HG03378 (cell line): Measurements from ENCODE around the gene OR13C2.
"Not testable (repeated sequence)": the region's sequence is repeated elsewhere in the genome, so short reads cannot be mapped to it uniquely, and the experiment has no call there.

Experiments used
- ATAC-seq: cut with Tn5 transposase; IDR thresholded peaks from one replicate; pipeline ENCODE4 v1.9.1; 2021; ENCODE audit warnings: mild to moderate bottlenecking, moderate library complexity; ENCODE audit not compliant: unreplicated experiment

OR13C2 gene, protein sequence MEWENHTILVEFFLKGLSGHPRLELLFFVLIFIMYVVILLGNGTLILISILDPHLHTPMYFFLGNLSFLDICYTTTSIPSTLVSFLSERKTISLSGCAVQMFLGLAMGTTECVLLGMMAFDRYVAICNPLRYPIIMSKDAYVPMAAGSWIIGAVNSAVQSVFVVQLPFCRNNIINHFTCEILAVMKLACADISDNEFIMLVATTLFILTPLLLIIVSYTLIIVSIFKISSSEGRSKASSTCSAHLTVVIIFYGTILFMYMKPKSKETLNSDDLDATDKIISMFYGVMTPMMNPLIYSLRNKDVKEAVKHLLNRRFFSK

DNA sequence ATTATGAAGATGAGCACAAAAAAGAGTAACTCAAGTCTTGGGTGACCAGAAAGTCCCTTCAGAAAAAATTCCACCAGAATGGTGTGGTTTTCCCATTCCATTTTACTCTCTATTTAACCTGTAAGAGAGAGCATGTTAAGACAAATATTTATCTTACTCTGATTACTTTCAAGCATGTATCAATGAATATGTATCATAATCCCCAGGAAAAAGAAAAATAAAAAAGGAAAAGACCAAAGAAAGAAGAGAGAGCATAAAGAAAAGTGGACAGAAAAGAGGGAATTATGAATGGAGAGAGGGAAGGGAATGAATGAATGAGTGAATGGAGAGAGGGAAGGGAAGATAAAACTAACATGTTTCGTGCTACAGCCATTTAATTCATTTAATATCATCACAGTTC lies at the start of gene OR13C2:
Gene OR13C2, minus strand, starts transcription at position 101 of the 400 bp plus-strand sequence. Its CDS starts 0 bp downstream, at position 101.
- ATAC-seq: not testable (repeated sequence)

DNA sequence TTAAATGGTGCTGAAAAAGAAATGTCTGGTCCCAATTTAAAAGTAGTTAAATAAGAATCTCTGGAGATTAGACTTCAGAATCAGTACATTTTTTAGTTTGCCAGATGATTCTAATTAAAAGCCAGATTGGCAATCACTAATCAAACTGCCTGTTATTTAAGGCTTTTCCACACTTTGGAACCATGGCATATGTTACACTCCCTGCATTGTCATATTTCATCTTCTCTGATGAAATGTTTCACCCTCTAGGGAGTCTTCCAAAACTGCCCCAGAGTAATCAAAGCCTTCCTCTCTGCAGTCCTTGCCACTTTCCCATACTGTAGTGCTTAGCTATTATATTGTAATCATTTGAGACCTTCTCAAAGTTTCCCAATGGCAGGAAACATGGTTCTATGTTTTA lies 30.0 kb upstream of the OR13C2 start:
- no peak for ATAC-seq

DNA sequence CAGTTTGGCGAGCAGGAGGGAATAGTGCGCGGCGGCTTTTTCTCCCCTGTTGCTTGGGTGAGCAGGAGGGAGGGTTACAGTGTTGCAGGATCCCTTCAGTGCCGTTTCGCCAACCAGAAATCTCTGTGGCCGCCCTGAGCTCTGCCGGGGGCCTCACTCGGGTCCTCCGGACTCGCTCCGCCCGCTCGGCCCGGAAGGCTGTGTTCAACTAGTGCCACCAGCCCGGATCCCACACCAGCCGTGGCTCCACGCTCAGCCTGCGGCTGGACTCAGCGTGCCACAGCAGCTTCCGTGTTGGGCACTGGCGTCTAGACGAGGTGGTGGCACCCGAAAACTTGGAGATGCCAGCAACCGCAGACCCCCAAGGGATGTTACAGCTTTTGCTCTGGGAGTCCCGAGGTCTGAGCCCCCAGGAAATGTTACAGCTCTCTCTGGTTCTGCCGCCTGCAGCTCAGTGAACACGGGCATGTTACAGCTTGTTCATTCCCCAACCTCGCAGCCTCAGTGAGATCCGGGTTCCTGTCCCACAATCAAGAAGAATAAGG lies 28.6 kb upstream of the OR13C2 start:
- ATAC-seq: no peak

DNA sequence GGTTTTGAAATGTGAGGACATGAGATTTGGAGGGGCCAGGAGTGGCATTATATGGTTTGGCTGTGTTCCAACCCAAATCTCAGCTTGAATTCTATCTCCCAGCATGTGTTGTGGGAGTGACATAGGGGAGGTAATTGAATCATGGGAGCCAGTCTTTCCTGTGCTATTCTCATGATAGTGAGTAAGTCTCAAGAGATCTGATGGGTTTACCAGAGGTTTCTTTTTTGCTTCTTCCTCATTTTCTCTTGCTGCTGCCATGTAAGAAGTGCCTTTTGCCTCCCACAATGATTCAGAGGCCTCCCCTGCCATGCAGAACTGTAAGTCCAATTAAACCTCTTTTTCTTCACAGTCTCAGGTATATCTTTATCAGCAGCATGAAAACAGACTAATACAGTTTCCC lies 20.5 kb upstream of the OR13C2 start:
- ATAC-seq: not testable (repeated sequence)

DNA sequence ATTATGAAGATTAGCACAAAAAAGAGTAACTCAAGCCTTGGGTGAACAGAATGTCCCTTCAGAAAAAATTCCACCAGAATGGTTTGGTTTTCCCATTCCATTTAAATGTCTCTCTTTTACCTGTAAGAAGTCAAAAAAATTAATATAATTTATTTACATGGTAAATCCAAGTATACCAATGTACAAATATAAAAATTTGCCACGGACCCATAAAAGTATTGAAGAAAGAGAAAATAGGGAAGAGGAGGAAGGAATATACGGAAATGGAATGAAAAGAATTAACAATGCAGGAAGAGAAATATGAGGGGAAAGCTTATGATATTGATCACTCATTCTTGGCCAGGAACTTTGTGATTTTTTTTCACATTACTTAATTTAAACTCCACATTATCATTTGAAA lies 12.7 kb upstream of the OR13C2 start, which contains the start of gene OR13C9:
Gene OR13C9, minus strand, starts transcription at position 101 of the 400 bp plus-strand sequence. Its CDS starts 0 bp downstream, at position 101.
- ATAC-seq: no peak

DNA sequence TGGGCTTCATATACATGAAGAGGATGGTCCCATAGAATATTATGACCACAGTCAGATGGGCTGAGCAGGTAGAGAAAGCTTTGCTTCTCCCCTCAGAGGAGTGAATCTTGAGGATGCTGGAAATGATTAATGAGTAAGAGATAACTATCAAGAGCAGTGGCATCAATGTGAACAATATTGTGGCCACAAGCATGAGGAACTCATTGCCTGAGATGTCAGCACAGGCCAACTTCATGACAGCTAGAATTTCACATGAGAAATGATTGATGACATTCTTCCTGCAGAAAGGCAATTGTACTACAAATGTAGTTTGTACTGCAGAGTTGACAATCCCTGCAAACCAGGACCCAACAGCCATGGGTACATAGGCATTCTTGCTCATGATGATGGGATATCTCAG lies 12.0 kb upstream of the OR13C2 start:
- no peak for ATAC-seq

DNA sequence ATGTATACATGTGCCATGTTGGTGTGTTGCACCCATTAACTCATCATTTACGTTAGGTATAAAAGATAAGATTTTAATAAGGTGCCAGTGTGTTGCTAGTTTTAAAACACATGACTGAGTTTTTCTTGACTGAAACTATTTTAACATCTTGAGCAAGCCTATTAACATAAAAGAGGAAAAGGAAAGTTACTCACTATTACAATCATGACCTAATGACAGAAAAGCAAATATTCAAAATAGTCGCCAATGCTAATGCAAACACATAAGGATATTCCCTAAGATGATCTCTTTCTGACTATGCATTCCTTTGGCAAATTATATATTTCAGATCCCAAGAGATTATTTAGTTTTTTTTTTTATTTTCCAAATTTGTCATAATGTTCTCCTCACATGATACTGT lies 5.8 kb upstream of the OR13C2 start:
- ATAC-seq: no peak

DNA sequence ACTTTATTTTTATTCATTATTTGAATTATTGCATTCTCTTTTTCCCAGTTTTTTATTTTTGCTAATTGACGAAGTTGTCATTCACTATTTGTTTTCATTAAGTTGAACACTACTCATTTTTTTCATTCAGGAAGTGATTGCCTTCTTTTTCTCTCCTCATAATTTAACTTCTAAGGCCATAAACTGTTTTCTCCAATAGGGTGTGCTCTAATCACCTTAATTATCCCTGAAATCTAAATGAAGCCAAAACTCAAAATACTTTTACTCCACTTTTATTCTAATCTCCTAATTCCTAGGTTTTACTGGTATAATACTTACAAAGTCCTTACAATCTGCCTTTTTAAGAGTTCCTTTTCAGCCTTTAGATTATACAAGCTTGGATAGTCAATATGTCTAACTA lies 2.9 kb upstream of the OR13C2 start:
- no peak for ATAC-seq

DNA sequence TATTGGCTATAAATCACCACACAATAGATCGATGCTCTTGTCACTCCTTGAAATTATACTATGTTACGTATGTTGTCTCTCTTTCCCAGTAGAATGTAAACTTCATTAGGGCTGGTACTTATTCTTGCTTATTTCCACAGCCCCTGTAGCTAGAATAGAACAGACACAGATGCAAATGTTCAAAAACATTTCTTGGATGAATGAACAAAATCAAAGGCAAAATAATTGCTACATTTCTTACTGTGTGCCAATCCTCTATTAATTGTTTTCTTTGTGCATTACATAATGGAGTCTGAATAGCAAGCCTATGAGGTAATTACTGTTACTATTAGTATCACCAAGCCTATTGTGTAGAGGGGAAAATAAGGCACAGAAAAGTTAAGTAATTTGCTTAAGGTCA lies 725 bp upstream of the OR13C2 start:
- ATAC-seq: no peak

DNA sequence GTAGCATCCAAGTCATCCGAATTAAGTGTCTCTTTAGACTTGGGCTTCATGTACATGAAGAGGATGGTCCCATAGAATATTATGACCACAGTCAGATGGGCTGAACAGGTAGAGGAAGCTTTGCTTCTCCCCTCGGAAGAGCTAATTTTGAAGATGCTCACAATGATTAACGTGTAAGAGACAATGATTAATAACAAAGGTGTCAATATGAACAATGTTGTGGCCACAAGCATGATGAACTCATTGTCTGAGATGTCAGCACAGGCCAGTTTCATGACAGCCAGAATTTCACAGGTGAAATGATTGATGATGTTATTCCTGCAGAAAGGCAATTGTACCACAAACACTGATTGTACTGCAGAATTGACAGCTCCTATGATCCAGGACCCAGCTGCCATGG lies 626 bp downstream of the OR13C2 start:
- ATAC-seq: no peak

DNA sequence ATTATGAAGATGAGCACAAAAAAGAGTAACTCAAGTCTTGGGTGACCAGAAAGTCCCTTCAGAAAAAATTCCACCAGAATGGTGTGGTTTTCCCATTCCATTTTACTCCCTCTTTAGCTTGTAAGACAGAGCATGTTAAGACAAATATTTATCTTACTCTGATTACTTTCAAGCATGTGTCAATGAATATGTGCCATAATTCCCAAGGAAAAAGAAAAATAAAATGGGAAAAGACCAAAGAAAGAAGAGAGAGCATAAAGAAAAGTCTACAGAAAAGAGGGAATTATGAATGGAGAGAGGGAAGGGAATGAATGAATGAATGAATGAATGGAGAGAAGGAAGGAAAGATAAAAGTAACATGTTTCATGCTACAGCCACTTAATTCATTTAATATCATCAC lies 6.1 kb downstream of the OR13C2 start, which contains the start of gene OR13C5:
Gene OR13C5, minus strand, starts transcription at position 101 of the 400 bp plus-strand sequence. Its CDS starts 0 bp downstream, at position 101.
- ATAC-seq: not testable (repeated sequence)

DNA sequence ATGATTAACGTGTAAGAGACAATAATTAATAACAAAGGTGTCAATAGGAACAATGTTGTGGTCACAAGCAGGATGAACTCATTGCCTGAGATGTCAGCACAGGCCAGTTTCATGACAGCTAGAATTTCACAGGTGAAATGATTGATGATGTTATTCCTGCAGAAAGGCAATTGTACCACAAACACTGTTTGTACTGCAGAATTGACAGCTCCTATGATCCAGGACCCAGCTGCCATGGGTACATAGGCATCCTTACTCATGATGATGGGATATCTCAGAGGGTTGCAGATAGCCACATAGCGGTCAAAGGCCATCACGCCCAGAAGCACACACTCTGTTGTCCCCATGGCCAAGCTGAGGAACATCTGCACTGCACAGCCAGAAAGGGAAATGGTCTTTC lies 6.7 kb downstream of the OR13C2 start:
- ATAC-seq: not testable (repeated sequence)

DNA sequence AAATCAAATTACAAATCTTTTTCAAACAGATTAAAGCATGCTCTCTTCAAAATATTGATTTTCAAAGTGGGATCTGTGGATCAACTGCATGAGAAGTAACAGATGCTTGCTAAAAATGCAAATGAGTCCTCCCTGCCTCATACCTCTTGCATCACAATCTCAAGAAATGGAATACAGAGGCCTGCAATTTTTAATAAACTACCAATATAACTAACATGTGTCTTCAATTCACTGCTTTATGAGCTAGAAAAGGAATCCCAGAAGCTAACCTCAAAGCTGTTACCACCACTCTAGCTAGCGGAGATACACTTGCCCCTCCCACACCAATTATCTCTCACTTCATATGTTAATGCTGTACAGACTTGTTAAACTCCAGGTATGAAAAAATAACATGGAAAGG lies 15.8 kb downstream of the OR13C2 start:
- ATAC-seq: no peak

DNA sequence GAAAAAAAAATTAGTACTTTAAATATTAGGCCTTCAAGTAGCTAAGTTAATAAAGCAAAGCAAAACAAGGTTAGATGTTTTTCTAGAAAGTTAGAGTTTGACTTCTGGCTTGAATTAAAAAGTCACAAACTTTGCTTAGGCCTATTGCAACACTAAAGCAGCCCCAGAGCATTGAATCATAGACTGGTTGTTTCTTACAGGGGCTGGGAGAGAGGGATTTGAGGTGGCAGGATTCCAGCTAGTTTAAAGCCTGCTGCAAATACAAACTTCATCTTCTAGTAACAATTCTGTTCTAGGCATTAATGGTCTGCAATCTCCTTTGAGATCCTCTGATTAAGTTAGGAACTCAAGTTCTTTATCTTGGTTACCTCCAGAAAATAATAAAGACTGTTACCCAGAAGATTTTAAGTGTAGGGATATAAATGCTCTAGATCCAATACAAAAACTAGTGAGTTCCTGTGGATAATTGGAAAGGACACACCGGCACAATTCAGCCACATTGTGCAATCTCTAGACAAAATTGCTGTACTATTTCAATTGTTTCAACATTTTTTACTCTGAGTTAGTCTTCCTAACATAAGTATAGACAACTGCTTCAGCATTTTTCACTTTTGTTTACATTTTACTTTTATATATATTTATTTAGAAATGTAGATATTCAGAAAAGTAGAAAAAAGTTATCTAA lies 18.8 kb downstream of the OR13C2 start:
- ATAC-seq: no peak

DNA sequence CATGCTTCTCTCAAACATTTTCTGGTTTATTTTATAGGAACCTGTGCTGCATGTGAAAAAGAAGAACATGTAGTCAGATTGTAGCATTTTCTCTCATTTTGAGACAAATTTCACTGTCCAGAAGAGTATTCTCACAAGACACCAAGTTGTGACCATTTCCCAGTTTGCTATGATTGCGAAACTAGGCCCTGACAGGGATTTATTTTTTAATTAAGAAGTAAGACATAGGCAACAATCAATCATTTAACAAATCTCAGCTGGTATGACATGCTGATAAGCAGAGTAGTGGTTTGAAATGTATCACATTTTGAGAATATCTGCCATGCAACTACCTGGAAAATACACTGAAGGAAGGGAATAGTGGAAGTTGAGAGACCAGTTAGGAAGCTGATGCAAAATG lies 24.9 kb downstream of the OR13C2 start:
- no peak for ATAC-seq

DNA sequence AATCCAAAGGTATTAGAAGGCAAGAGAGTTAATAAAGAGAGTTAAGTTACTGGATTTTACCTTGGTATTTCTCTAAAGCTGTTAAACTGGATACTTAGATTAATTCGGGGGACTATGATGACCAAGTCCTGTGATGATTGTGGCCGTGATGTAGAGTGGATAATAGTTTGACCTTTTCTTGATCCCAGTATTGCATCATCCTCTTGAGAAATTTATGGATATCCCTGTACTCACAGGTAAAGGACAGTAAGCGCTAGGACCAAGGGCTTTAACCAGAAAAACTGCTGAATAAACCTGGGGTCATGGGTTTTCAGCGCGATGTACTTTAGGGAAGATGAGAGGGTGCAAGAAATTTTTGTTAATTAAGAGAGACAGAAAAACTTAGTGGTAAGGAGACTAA lies 28.2 kb downstream of the OR13C2 start:
- ATAC-seq: no peak

DNA sequence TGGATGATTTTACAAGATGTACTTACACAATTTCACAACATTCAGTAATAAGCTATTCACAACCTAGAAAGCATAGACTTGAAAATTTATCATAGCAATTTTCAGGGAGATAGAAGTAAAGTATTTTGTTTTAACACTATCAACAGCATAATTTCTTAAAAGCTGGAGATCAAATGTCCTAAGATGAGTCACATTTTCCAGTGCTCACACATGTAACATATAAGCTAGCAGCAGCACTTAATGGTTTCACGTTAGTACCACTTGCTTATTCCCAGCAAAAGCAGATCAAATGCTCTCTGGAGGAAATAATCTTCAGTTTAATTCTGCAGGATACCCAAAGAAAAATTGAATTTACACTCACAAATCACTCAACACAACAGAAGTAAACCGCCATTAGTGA lies 30.0 kb downstream of the OR13C2 start:
- no peak for ATAC-seq

DNA sequence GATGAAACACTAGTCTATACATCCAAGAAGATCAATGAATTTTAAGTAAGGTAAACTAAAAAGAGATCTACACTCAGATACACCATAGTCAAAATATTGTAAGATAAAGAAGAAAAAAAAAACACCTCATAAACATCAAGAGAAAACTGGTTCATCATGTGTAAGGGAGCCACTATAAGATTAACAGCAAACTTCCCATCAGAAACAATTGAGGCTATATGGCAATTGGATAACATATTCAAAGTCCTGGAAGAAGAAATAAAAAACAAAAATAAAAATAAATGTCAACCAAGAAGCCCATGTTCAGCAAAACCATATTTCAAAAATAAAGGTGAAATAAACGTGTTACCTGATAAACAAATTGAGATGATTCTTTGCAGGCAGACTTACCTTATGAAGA lies 32.8 kb downstream of the OR13C2 start:
- ATAC-seq: no peak

DNA sequence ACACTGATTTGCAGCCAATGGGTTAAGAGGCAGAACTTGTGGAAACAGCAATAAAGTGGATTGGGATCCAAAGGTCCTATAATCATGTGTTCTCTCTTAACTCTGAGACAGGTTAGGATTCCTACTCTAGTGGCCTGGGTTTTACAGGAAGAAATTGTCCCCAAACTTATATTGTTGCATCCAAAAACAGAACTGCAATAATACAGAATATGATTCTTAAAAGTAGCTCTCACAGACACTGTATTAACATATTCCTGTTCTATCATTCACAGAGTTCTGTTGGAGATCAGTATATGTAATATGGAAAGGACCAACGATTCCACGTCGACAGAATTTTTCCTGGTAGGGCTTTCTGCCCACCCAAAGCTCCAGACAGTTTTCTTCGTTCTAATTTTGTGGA lies 36.6 kb downstream of the OR13C2 start, which contains the start of gene OR13C8:
Gene OR13C8, plus strand, starts transcription at position 301 of the 400 bp plus-strand sequence. Its CDS starts 0 bp downstream, at position 301.
- no peak for ATAC-seq

DNA sequence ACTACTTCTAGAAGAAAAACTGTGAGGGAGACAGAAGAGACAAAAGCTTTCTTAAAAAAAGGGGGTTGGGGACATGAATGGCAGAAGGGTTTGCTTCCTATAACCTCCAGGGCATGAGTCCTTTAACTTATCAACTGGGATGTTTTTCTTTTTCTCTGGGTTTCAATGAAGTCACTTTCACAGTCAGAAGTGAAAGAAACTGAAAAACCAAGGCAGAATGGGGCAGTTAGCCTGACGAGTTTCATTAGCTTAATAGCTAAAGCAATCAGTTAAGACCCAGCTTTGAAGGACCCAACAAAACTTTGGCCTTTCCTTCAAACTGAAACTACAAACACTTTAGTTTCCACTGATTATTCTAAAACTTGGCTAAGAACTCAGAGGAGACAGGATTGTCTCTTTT lies 41.1 kb downstream of the OR13C2 start:
- no peak for ATAC-seq

DNA sequence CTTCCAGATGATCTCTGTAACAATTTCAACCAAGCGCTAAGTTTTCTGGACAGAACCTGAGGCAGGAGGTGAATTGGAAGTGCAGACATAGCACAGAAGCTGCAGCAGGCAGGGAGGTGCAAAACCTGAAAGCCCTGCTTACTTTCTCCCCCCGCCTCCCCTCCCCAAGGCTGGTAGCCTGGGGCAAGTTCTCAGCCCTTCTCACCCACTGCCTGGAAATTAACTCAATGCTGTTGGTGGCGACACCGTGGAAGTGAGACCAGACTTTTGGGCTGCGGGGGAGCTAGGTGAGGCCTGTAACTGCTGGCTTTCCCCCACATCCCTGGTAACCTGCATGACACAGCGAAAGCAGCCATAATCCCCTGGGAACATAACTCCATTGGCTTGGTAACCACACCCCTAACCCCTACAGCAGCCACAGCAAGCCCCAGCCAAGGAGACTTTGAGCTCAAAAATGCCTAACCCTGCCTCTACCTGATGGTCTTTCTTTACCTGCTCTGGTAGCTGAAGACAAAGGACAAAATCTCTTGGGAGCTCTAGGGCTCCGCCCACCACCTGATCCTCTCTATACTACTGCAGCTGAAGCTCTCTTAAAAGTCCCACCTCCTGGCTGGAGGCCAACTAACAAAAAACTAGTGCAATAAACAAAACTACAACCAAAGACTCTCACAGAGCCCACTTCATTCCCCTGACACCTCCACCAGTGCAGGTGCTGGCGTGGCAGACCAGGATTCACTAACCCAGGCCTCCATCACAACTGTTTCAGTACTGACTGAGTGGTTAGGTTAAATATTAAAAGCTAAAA lies 48.4 kb downstream of the OR13C2 start:
- ATAC-seq: no peak
